HepG2 (cell line): ENCODE data around the gene NR2F1-AS1. TPM values are rescaled to one million over a fixed set of nuclear protein-coding genes. Genes with fewer than 3 reads are reported as not detected.

ENCODE experiments used
- ATAC-seq: fragments of 200-7000 bp; cut with Tn5 transposase; 3 replicates; pipeline ENCODE4 v1.9.1; 2020; ENCODE audit warnings: mild to moderate bottlenecking, moderate library complexity
- BruUV-seq: library from RNA; stranded (reverse); fragments of 400-500 nt; replicated peaks from 2 replicates; lab custom pipeline; 2021; lab: Mats Ljungman, UMichigan
- CTCF ChIA-PET: fragments of 300-600 bp; formaldehyde crosslinking; extraction: SDS; loops from one replicate; lab custom pipeline; 2021; ENCODE audit warnings: low total read pairs, inconsistent platforms, low intra/inter-chr PET ratio; lab: Yijun Ruan, JAX
- POLR2A ChIA-PET: fragments of 350-600 bp; sonication (Branson Sonifier 250); formaldehyde crosslinking; loops from one replicate; lab custom pipeline; 2020; ENCODE audit warnings: antibody characterized with exemption, inconsistent platforms; lab: Yijun Ruan, JAX
- DNase-seq: peaks from one replicate; pipeline ENCODE4 v3.0.0-alpha.2; 2015; ENCODE audit warnings: low spot score
- FAIRE-seq: peaks from 3 replicates; lab custom pipeline; 2011; peaks lifted over from hg19 to GRCh38; lab: Jason Lieb, UNC
- H2AFZ ChIP-seq: one replicate; pipeline ENCODE4 v1.6.1; 2011; ENCODE audit warnings: low read length, inconsistent platforms
- H3K27ac ChIP-seq: fragments of 300-600 bp; 3 replicates; pipeline ENCODE4 v1.8.0; 2011; ENCODE audit warnings: mixed run types, mild to moderate bottlenecking, mixed read lengths, low read length, inconsistent platforms; ENCODE audit not compliant: insufficient read depth; ENCODE audit errors: extremely low read length
- H3K27me3 ChIP-seq, 2 experiments: fragments of 200-600 bp in 1 of 2; 2 replicates in 1 of 2; 3 replicates in 1 of 2; pipeline versions ENCODE4 v1.6.0 to v1.8.0; 2011; ENCODE audit warnings: low read length in 2 of 2, mild to moderate bottlenecking in 2 of 2, moderate library complexity in 2 of 2, inconsistent platforms in 1 of 2; ENCODE audit not compliant: insufficient read depth in 2 of 2, control insufficient read depth in 1 of 2
- H3K36me3 ChIP-seq, 2 experiments: fragments of 200-600 bp in 1 of 2; replicated peaks in 1 of 2; 2 replicates in 1 of 2; 3 replicates in 1 of 2; pipeline versions ENCODE4 v1.5.1 to v1.8.0; 2011; ENCODE audit warnings: low read length in 2 of 2, inconsistent platforms in 1 of 2; ENCODE audit not compliant: insufficient read depth in 2 of 2, control insufficient read depth in 1 of 2
- H3K4me1 ChIP-seq: 2 replicates; pipeline ENCODE4 v1.5.1; 2012; ENCODE audit warnings: low read length, inconsistent platforms; ENCODE audit not compliant: insufficient read depth
- H3K4me2 ChIP-seq: 2 replicates; pipeline ENCODE4 v1.6.0; 2011; ENCODE audit warnings: low read depth, low read length, inconsistent platforms
- H3K4me3 ChIP-seq, 3 experiments: fragments of 200-600 bp in 1 of 3; sonication (generic), shearing (Covaris generic) in 1 of 3; replicated peaks in 1 of 3; 2 replicates each; pipeline ENCODE4 v1.5.1; 2011 to 2016; ENCODE audit warnings: low read length in 3 of 3, inconsistent platforms in 2 of 3, low read depth in 2 of 3, mild to moderate bottlenecking in 2 of 3, control low read depth in 1 of 3, mixed read lengths in 1 of 3; ENCODE audit not compliant: insufficient read depth in 1 of 3
- H3K79me2 ChIP-seq: one replicate; pipeline ENCODE4 v1.6.1; 2011; ENCODE audit warnings: low read length, inconsistent platforms; ENCODE audit not compliant: insufficient read depth
- H3K9ac ChIP-seq: 2 replicates; pipeline ENCODE4 v1.6.0; 2011; ENCODE audit warnings: mild to moderate bottlenecking, low read depth, low read length, inconsistent platforms; ENCODE audit not compliant: insufficient read depth
- H3K9me3 ChIP-seq: 2 replicates; pipeline ENCODE4 v1.5.1; 2012; ENCODE audit warnings: mild to moderate bottlenecking, low read length
- H4K20me1 ChIP-seq: 2 replicates; pipeline ENCODE4 v1.6.0; 2011; ENCODE audit warnings: inconsistent platforms, mild to moderate bottlenecking, low read length, moderate library complexity; ENCODE audit not compliant: insufficient read depth
- BCL6 ChIP-seq: IDR thresholded peaks from 2 replicates; pipeline ENCODE4 v1.6.1; 2016; ENCODE audit warnings: missing genetic modification reagents, missing compliant biosample characterization
- CBX2 ChIP-seq, 2 experiments: fragments of 200-600 bp in 1 of 2; sonication (generic); formaldehyde crosslinking in 1 of 2; IDR thresholded peaks; 2 replicates each; pipeline versions ENCODE4 v1.7.0 to v1.8.1; 2018 to 2022; ENCODE audit warnings: low read depth in 2 of 2, low read length in 1 of 2, mild to moderate bottlenecking in 1 of 2, missing genetic modification reagents in 1 of 2
- MTA1 ChIP-seq: sonication (generic); formaldehyde crosslinking; IDR thresholded peaks from 2 replicates; pipeline ENCODE4 v1.4.0; 2020; ENCODE audit warnings: missing genetic modification reagents, mild to moderate bottlenecking, borderline replicate concordance
- RARA ChIP-seq: IDR thresholded peaks from 2 replicates; pipeline ENCODE4 v1.6.1; 2016; ENCODE audit warnings: missing genetic modification reagents, missing compliant biosample characterization
- RBAK ChIP-seq: sonication (generic); formaldehyde crosslinking; IDR thresholded peaks from 2 replicates; pipeline ENCODE4 v1.5.1; 2020; ENCODE audit warnings: mild to moderate bottlenecking, missing genetic modification reagents
- TCF12 ChIP-seq, 2 experiments: fragments of 450-650 bp in 1 of 2; sonication (generic) in 1 of 2; formaldehyde crosslinking in 1 of 2; IDR thresholded peaks; 2 replicates each; pipeline versions ENCODE4 v1.6.1 to v1.8.0; 2017 to 2022; ENCODE audit warnings: antibody characterized with exemption in 1 of 2, mild to moderate bottlenecking in 1 of 2, missing genetic modification reagents in 1 of 2, moderate library complexity in 1 of 2
- ZFP62 ChIP-seq: sonication (generic); formaldehyde crosslinking; IDR thresholded peaks from 2 replicates; pipeline ENCODE4 v1.4.0; 2020; ENCODE audit warnings: missing genetic modification reagents
- ZNF446 ChIP-seq: sonication (generic); formaldehyde crosslinking; IDR thresholded peaks from 2 replicates; pipeline ENCODE4 v1.5.0; 2020; ENCODE audit warnings: mild to moderate bottlenecking, missing genetic modification reagents
- WGBS: methylation state at CpG from one replicate; pipeline ENCODE4 v1.1.6; 2017; ENCODE audit warnings: low lambda C conversion rate; 5-methylcytosine and 5-hydroxymethylcytosine counted together
- in situ Hi-C: cut with HindIII; loops from 2 replicates; pipeline ENCODE4 v1.10.0; 2017; ENCODE audit warnings: low pct_unique_long_range_greater_than_20kb; ENCODE audit not compliant: extremely low pct_ligation_motif_present
- intact Hi-C: fragments of 100-400 bp; cut with micrococcal nuclease; formaldehyde crosslinking; loops from one replicate; pipeline ENCODE4 v1.10.0; 2022; ENCODE audit not compliant: unreplicated experiment
- polyA plus RNA-seq, 8 experiments: library from polyadenylated mRNA; depleted of rRNA in 3 of 8; stranded (reverse) in 7 of 8; unstranded in 1 of 8; fragments of >200 nt; fragmentation: Illumina TruSeq in 4 of 8; extraction: Trizol in 4 of 8; gene quantifications; 2 replicates each; pipeline versions ENCODE4 v1.2.1 to v1.2.3, GENCODE V29; 2011 to 2016; ENCODE audit warnings: low read depth in 4 of 8, missing spikeins in 1 of 8, mixed read lengths in 1 of 8; ENCODE audit not compliant: insufficient read depth in 1 of 8
- total RNA-seq, 5 experiments: library from RNA; depleted of rRNA; stranded (reverse); fragments of >200 nt; fragmentation: Illumina TruSeq; extraction: Trizol; gene quantifications; 2 replicates each; pipeline ENCODE4 v1.2.3, GENCODE V29; 2016; ENCODE audit warnings: low read depth in 1 of 5
- TF ChIP-seq, protein P1 (sequence below): sonication (generic); formaldehyde crosslinking; IDR thresholded peaks from 2 replicates; pipeline ENCODE4 v1.4.0; 2020; ENCODE audit warnings: low read depth, mild to moderate bottlenecking, missing genetic modification reagents
- TF ChIP-seq, protein P2 (sequence below): sonication (generic); formaldehyde crosslinking; IDR thresholded peaks from 2 replicates; pipeline ENCODE4 v1.4.0; 2020; ENCODE audit warnings: missing genetic modification reagents, mild to moderate bottlenecking, borderline replicate concordance

NR2F1-AS1 gene
- total and polyA plus RNA-seq, 2 of the 13 experiments (the other 11 are each of a cell fraction or from before 2014, with no cell fraction given) = 2.8 TPM

DNA sequence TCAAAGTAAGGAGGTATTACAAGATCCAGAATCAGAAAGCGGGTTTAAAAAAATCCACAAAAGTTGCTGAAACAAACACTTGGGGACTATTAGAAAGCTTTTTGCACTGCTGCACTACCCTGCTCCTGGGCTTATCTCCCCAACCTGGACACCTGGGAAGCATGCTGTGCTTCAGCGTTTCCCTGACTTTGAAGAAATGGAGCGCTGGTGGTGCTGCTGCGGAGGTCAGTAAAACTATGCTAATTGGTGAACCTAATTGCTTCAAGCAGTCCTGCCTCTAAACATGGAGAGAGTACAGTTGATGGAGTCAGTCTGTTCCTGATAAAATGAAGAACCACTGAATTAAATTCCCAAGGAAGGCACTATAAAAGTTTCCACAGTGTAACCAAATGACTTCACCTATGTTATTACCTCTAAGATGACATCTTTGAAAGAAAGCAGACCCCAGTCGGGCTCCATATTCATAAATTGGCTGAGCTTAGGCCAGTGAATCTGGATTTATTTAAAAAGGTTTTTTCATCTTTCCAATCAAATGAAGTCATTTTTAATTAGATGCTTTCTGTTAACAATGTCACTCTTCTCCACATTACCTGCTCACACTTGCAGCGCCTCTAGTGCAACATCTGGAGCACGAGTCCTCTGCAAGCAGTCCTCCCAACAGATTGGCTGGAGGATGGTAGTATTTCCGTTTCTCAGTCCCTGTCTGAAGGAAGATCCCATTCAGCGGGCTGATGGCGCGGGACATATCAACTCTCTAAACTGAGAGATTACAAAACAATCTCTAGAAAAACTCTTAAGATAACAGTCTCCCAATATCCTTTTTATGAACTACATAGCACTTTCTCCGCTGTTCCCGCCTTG lies 11.5 kb downstream of the NR2F1-AS1 start:
- H3K9me3 ChIP-seq = no peaks in the 10 kb centered on the region
- 86% methylated on average over 13 of the region's 13 CpGs for WGBS
- no peaks in the 10 kb centered on the region; the same call in 1 of the 2 replicates for H4K20me1 ChIP-seq
- H3K9ac ChIP-seq = no peak overlapping the region
- TF ChIP-seq TCF12 (IDR thresholded peaks at IDR 0.05) = no peak
- no peak for TF ChIP-seq TCF12 (CRISPR knock-in tag; IDR thresholded peaks at IDR 0.05)
- no peak for TF ChIP-seq BCL6 (CRISPR knock-in tag)
- no peak for TF ChIP-seq ZNF446 (CRISPR knock-in tag)
- TF ChIP-seq, protein P1, sequence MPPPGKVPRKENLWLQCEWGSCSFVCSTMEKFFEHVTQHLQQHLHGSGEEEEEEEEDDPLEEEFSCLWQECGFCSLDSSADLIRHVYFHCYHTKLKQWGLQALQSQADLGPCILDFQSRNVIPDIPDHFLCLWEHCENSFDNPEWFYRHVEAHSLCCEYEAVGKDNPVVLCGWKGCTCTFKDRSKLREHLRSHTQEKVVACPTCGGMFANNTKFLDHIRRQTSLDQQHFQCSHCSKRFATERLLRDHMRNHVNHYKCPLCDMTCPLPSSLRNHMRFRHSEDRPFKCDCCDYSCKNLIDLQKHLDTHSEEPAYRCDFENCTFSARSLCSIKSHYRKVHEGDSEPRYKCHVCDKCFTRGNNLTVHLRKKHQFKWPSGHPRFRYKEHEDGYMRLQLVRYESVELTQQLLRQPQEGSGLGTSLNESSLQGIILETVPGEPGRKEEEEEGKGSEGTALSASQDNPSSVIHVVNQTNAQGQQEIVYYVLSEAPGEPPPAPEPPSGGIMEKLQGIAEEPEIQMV (CRISPR knock-in tag) = no peak
- no peak for TF ChIP-seq RARA (CRISPR knock-in tag)
- TF ChIP-seq, protein P2, sequence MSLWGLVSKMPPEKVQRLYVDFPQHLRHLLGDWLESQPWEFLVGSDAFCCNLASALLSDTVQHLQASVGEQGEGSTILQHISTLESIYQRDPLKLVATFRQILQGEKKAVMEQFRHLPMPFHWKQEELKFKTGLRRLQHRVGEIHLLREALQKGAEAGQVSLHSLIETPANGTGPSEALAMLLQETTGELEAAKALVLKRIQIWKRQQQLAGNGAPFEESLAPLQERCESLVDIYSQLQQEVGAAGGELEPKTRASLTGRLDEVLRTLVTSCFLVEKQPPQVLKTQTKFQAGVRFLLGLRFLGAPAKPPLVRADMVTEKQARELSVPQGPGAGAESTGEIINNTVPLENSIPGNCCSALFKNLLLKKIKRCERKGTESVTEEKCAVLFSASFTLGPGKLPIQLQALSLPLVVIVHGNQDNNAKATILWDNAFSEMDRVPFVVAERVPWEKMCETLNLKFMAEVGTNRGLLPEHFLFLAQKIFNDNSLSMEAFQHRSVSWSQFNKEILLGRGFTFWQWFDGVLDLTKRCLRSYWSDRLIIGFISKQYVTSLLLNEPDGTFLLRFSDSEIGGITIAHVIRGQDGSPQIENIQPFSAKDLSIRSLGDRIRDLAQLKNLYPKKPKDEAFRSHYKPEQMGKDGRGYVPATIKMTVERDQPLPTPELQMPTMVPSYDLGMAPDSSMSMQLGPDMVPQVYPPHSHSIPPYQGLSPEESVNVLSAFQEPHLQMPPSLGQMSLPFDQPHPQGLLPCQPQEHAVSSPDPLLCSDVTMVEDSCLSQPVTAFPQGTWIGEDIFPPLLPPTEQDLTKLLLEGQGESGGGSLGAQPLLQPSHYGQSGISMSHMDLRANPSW (CRISPR knock-in tag) = no peak
- TF ChIP-seq RBAK (CRISPR knock-in tag) = no peak
- TF ChIP-seq ZFP62 (CRISPR knock-in tag) = no peak
- TF ChIP-seq CBX2 (IDR thresholded peaks at IDR 0.05; ENCODE audit: low read depth, low read length) = no peak
- no peak for TF ChIP-seq CBX2 (CRISPR knock-in tag; IDR thresholded peaks at IDR 0.05; ENCODE audit: low read depth)
- no peak for TF ChIP-seq MTA1 (CRISPR knock-in tag)
- H3K79me2 ChIP-seq = no peaks in the 10 kb centered on the region
- BruUV-seq = no TSS peak
- no peak overlapping the region for H3K27ac ChIP-seq
- CTCF ChIA-PET = no interaction called here
- peaks cover 6 to 18% of the 10 kb centered on the region in 2 experiments; a peak in 4 of 5 replicates for H3K27me3 ChIP-seq
- DNase-seq (no peak), FAIRE-seq (no peak), ATAC-seq (no peak)
- in situ Hi-C loops (no loop called here), intact Hi-C loops (no loop called here)
- POLR2A ChIA-PET = no interaction called here
- H3K4me3 ChIP-seq = no peak overlapping the region
- H2AFZ ChIP-seq = no peak overlapping the region
- 0 out of 2 replicates have a peak, but pooled peaks cover 5% of the 10 kb centered on the region for H3K4me1 ChIP-seq
- no peaks in the 10 kb centered on the region for H3K36me3 ChIP-seq
- H3K4me2 ChIP-seq = no peak overlapping the region
